Activated naive CD8-positive, alpha-beta T cell (primary cell): ENCODE measurements around the gene STXBP5L.
"Not testable (repeated sequence)": the region's sequence is repeated elsewhere in the genome, so short reads cannot be mapped to it uniquely, and the experiment has no call there.

ENCODE experiments used
- H3K27ac Mint-ChIP-seq: one replicate; pipeline ENCODE4 v1.8.0; 2021; ENCODE audit warnings: mixed read lengths
- H3K27me3 Mint-ChIP-seq: one replicate; pipeline ENCODE4 v1.8.0; 2021; ENCODE audit warnings: mixed read lengths
- H3K36me3 Mint-ChIP-seq: one replicate; pipeline ENCODE4 v1.8.0; 2021; ENCODE audit warnings: mixed read lengths
- H3K4me1 Mint-ChIP-seq: one replicate; pipeline ENCODE4 v1.8.0; 2021; ENCODE audit warnings: low read depth, mixed read lengths
- H3K4me3 Mint-ChIP-seq: one replicate; pipeline ENCODE4 v1.8.0; 2021; ENCODE audit warnings: mild to moderate bottlenecking, mixed read lengths
- H3K9me3 Mint-ChIP-seq: one replicate; pipeline ENCODE4 v1.8.0; 2021; ENCODE audit warnings: low read depth, mixed read lengths

STXBP5L gene

DNA sequence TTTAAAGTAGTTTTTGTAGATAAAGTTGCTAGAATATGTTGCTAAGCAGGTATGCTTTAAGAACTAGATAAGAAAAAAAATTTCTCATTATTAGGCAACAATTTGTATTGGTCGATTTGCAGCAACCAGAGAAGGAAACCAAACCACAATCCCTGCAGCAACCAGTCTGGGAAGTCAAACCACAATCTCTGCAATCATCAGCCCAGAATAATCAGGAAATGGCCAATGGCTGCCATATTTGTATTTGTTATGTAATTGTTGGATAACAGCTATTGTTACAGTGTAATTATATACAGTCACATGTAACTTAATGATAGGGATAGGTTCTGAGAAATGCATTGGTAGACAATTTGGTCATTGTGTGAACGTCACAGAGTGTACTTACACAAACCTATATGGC lies 23.6 kb downstream of the STXBP5L start:
- Mint-ChIP-seq H3K27me3 (no peaks in the 10 kb centered on the region), H3K4me1 (no peaks in the 10 kb centered on the region), H3K27ac (no peak overlapping the region), H3K4me3 (no peak overlapping the region), H3K9me3 (peaks cover 17% of the 10 kb centered on the region), H3K36me3 (no peaks in the 10 kb centered on the region)

DNA sequence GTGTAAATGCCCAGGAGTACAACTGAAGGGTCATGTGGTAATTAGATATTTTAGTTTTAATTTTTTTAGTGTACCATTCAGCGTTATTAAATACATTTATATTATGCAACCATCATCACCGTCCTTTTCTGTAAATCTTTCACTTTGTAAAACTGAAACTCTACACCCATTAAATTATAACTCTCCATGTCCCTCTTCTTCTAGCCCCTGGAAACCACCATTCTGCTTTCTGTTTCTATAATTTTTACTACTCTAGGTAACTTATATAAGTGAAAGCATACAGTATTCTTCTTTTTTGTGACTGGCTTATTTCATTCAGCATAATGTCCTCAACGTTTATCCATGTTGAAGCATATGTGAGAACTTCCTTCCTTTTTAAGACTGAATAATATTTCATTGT lies 48.1 kb downstream of the STXBP5L start:
- Mint-ChIP-seq H3K9me3 (no peaks in the 10 kb centered on the region), H3K4me1 (no peaks in the 10 kb centered on the region), H3K36me3 (no peaks in the 10 kb centered on the region), H3K27me3 (no peaks in the 10 kb centered on the region), H3K4me3 (no peak overlapping the region), H3K27ac (no peak overlapping the region)

DNA sequence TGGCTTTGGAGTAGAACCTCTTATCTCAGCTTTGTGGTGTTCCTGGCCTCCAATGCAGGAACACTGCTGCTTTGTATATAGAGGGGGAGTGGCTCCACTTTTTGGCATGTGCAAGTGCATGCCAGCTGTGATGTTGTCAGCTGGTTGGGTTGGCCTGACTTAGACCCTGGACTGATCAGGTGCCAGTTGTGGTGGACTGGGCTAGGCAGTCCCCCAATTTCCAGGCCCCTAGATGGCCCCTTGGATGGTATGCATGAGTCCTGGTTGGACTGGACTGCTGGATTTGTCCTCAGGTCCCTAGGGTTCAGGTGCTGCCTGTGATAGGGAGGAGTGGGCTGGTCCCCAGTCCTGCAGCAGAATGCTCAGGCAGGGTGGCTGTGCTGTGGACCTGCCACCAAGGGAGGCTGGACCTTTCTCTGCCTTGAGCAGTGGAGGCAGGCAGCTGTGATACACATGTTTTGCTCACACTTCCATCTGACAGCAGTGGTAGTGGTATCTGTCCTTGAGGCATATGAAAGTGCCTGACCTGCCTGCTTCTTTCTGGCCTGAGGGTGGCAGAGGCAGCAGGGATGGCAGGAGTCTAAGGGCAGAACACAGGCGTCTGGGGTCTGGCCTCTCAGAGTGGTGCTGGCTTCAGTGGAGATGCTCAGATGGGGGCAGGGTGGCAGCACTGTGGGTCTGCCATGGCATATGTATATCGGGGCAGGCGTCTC lies 74.8 kb downstream of the STXBP5L start:
- Mint-ChIP-seq H3K36me3 (no peaks in the 10 kb centered on the region), H3K27me3 (no peaks in the 10 kb centered on the region), H3K4me3 (no peak overlapping the region), H3K4me1 (no peaks in the 10 kb centered on the region), H3K27ac (no peak overlapping the region), H3K9me3 (peaks cover 5% of the 10 kb centered on the region)

DNA sequence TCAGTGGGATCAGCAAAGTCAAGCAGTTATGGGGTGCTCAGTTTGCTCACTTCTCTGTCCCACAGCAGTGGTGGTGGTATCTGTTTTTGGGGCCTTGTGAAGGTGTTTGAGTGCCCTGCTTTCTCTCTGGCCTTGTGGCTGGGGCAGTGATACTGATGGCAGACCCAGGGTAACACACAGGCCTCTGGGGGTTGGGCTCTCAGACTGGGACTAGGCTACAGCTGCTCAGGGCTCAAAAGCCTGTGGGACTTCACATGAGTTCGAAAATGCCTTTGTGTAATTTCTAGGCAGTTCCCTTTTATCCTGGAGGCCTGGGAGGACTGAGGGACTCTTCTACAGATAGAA lies 75.3 kb downstream of the STXBP5L start:
- H3K4me3 Mint-ChIP-seq: no peak overlapping the region
- no peak overlapping the region for H3K27ac Mint-ChIP-seq
- no peaks in the 10 kb centered on the region for H3K4me1 Mint-ChIP-seq
- no peaks in the 10 kb centered on the region for H3K36me3 Mint-ChIP-seq
- peaks cover 5% of the 10 kb centered on the region for H3K9me3 Mint-ChIP-seq
- H3K27me3 Mint-ChIP-seq: no peaks in the 10 kb centered on the region

DNA sequence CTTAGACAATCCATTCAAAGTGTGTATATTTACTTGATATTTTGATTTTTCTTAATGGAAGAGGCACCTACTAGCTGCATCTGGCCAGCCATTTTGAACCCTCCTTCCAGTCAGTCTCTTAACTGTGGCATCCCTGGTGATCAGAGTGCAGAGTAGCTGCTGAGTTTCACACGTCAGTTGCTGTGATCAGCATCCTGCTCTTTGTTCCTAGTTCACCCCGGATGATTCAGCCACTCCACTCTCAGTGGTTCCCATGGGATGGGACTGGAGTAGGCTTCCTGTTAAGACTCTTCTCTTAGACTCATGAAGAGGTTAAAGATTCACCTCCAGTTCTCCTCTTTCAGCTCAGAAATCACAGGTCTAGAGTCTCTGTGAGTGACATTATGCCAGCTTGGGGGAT lies 75.8 kb downstream of the STXBP5L start:
- Mint-ChIP-seq H3K4me3 (no peak overlapping the region), H3K36me3 (no peaks in the 10 kb centered on the region), H3K4me1 (no peaks in the 10 kb centered on the region), H3K9me3 (peaks cover 5% of the 10 kb centered on the region), H3K27me3 (no peaks in the 10 kb centered on the region), H3K27ac (no peak overlapping the region)

DNA sequence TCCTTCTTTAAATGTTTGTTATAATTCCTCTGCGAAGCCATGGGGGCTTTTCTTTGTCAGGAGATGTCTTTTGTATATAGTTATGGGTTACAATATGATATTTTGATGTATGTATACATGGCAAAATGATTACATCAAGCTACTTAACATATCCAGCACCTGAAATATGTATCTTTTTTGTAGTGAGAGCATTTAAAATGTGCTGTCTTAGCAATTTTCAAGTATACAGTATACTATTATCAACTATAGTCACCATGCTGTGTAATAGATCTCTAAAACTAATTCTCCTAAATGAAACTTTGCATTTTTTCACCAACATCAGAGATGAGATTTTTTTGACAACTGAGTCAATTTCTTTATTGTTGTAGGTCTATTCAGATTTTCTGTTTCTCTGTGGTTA lies 77.2 kb downstream of the STXBP5L start:
- Mint-ChIP-seq H3K4me3 (no peak overlapping the region), H3K36me3 (no peaks in the 10 kb centered on the region), H3K27me3 (no peaks in the 10 kb centered on the region), H3K4me1 (no peaks in the 10 kb centered on the region), H3K27ac (no peak overlapping the region), H3K9me3 (no peaks in the 10 kb centered on the region)

DNA sequence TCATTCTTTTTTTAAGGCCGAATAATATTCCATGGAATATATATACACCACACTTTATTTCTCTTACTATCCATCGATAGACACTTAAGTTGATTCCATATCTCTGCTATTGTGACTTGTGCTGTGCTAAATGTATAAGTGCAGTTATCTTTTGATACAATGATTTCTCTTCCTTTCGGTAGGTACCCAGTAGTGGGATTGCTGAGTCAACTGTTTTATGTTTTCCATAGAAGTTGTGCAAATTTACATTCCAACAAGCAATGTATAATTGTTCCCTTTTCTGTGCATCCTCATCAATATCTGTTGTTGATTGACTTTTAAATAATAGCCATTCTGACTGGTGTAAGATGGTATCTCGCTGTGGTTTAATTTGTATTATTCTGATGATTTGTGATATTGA lies 81.0 kb downstream of the STXBP5L start:
- H3K9me3 Mint-ChIP-seq: peaks cover 3% of the 10 kb centered on the region
- no peak overlapping the region for H3K4me3 Mint-ChIP-seq
- H3K36me3 Mint-ChIP-seq: no peaks in the 10 kb centered on the region
- no peaks in the 10 kb centered on the region for H3K27me3 Mint-ChIP-seq
- H3K4me1 Mint-ChIP-seq: no peaks in the 10 kb centered on the region
- H3K27ac Mint-ChIP-seq: no peak overlapping the region

DNA sequence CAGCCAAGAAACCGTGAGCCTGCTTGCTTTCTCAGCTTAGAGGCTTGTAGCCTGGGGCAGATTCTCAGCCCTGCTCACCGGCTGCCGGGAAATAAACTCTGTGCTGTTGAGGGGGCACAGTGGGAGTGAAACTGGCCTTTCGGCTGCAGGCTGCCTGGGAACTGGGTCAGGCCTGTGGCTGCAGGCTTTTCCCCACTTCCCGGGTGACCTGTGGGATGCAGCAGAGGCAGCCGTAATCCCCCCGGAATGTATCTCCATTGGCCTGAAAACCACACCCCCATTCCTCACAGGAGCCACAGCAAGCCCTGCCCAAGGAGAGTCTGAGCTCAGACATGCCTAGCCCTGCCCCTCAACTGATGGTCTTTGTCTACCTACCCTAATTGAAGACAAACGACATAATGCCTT lies 110.9 kb downstream of the STXBP5L start:
- Mint-ChIP-seq H3K27me3 (no peaks in the 10 kb centered on the region), H3K4me1 (no peaks in the 10 kb centered on the region), H3K4me3 (no peak overlapping the region), H3K27ac (no peak overlapping the region), H3K36me3 (no peaks in the 10 kb centered on the region), H3K9me3 (peaks cover 11% of the 10 kb centered on the region)

DNA sequence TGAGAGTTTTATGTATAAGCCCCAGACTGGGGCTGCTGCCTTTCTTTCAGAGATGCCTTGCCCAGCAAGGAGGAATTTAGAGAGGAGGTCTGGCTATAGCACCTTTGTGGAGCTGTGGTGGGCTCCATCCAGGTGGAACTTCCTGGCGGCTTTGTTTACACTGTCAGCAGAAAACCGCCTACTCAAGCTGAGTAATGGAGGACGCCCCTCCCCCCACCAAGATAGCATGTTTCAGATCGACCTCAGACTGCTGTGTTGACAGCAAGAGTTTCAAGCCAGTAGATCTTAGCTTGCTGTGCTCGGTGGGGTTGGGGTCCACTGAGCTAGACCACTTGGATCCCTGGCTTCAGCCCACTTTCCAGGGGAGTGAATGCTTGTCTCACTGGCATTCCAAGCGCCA lies 155.6 kb downstream of the STXBP5L start:
- H3K4me3 Mint-ChIP-seq: no peak overlapping the region
- no peaks in the 10 kb centered on the region for H3K4me1 Mint-ChIP-seq
- peaks cover 5% of the 10 kb centered on the region for H3K9me3 Mint-ChIP-seq
- H3K27ac Mint-ChIP-seq: no peak overlapping the region
- H3K36me3 Mint-ChIP-seq: no peaks in the 10 kb centered on the region
- H3K27me3 Mint-ChIP-seq: no peaks in the 10 kb centered on the region

DNA sequence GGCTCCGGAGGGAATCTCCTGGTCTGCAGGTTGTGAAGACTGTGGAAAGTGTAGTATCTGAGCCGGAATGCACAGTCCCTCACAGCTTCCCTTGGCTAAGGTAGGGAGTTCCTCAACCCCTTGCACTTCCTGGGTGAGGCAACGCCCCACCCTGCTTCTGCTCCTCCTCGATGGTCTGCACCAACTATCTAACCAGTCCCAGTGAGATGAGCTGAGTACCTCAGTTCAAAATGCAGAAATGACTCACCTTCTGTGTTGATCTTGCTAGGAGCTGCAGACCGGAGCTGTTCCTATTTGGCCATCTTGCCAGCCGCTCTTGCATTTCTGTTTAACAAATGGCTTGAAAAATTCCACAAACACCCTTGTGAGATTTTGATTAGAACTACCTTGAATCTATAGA lies 156.1 kb downstream of the STXBP5L start:
- H3K36me3 Mint-ChIP-seq: no peaks in the 10 kb centered on the region
- no peaks in the 10 kb centered on the region for H3K4me1 Mint-ChIP-seq
- no peak overlapping the region for H3K27ac Mint-ChIP-seq
- H3K27me3 Mint-ChIP-seq: no peaks in the 10 kb centered on the region
- H3K4me3 Mint-ChIP-seq: no peak overlapping the region
- peaks cover 5% of the 10 kb centered on the region for H3K9me3 Mint-ChIP-seq

DNA sequence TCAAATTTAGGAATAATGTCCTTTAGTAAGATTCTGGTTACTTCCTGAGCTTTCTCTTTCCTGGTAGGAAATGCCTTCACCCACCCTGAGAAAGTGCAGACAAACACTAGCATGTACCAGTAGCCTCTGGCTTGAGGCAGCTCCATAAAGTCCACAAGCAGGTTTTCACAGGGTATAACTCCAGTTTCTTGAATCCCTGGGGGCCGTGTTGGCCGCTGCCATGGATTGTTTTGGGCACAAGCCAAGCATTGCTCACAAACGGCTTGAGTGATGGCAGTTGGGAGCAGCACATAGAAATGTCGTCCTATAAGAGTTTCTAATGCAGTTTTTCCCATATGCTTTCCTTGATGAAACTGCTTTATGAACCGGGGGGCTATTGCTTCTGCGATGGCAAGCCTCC lies 164.1 kb downstream of the STXBP5L start:
- Mint-ChIP-seq H3K27ac (no peak overlapping the region), H3K4me1 (no peaks in the 10 kb centered on the region), H3K4me3 (no peak overlapping the region)

DNA sequence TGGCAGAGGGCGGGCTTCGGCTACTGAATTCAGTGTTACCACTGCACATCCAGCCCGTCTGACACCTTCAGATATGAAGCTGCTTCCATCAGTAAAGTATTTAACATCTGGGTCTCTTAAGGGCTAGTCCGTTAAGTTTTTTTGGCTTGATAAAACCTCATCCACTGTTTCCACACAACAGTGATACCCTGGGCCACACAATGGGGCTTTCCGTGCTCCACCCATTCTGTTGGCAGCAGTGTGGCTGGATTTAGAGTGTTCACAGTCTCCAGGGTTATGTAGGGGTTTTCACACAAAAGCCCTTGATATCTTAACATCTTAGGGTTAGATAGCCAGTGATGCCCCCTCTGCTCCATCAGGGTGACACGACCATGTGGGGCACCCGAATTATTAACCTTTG lies 165.0 kb downstream of the STXBP5L start:
- Mint-ChIP-seq H3K4me3 (no peak overlapping the region), H3K27ac (no peak overlapping the region), H3K27me3 (no peaks in the 10 kb centered on the region), H3K4me1 (no peaks in the 10 kb centered on the region), H3K9me3 (no peaks in the 10 kb centered on the region), H3K36me3 (no peaks in the 10 kb centered on the region)

More for the DNA sequence above, 164.1 kb downstream of the STXBP5L start:
- H3K9me3 Mint-ChIP-seq: no peaks in the 10 kb centered on the region
- no peaks in the 10 kb centered on the region for H3K36me3 Mint-ChIP-seq
- H3K27me3 Mint-ChIP-seq: no peaks in the 10 kb centered on the region

DNA sequence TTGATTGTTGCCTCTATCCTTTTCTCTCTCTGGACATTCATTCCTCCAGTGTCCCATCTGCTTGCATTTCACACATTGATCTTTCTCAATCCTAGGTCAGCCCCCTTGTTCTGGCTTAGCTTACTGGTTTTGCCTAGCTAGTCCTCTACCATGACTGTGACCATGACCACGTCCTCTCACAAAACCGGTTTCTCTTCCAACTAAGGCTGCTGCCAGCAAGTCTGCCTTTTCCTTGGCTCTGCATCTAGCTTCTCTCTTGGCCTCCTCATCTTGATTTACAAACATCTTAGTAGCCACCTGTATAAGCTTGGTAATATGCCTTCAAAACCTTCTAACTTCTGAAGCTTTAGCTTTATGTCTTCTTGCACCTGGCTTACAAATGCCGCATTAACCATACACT lies 167.2 kb downstream of the STXBP5L start:
- H3K4me3 Mint-ChIP-seq: no peak overlapping the region
- no peaks in the 10 kb centered on the region for H3K4me1 Mint-ChIP-seq
- H3K27ac Mint-ChIP-seq: no peak overlapping the region
- H3K9me3 Mint-ChIP-seq: no peaks in the 10 kb centered on the region
- no peaks in the 10 kb centered on the region for H3K27me3 Mint-ChIP-seq
- H3K36me3 Mint-ChIP-seq: no peaks in the 10 kb centered on the region

DNA sequence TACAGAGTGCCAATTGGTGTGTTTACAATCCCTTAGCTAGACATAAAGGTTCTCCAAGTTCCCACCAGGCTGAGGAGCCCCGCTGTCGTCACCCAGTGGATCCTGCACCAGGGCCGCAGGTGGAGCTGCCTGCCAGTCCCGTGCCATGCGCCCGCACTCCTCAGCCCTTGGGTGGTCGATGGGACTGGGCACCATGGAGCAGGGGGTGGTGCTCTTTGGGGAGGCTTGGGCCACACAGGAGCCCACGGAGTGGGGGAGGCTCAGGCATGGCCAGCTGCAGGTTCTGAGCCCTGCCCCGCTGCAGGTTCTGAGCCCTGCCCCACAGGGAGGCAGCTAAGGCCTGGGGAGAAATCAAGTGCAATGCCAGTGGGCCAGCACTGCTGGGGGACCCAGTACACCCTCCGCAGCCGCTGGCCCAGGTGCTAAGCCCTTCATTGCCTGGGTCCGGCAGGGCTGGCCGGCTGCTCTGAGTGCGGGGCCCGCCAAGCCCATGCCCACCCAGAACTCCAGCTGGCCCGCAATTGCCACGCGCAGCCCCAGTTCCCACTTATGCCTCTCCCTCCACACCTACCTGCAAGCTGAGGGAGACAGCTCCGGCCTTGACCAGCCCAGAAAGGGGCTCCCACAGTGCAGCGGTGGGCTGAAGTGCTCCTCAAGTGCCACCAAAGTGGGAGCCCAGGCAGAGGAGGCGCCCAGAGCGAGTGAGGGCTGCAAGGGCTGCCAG lies 170.5 kb downstream of the STXBP5L start:
- not testable (repeated sequence) for H3K27me3 Mint-ChIP-seq, H3K9me3 Mint-ChIP-seq, H3K4me3 Mint-ChIP-seq, H3K36me3 Mint-ChIP-seq, H3K4me1 Mint-ChIP-seq, H3K27ac Mint-ChIP-seq

DNA sequence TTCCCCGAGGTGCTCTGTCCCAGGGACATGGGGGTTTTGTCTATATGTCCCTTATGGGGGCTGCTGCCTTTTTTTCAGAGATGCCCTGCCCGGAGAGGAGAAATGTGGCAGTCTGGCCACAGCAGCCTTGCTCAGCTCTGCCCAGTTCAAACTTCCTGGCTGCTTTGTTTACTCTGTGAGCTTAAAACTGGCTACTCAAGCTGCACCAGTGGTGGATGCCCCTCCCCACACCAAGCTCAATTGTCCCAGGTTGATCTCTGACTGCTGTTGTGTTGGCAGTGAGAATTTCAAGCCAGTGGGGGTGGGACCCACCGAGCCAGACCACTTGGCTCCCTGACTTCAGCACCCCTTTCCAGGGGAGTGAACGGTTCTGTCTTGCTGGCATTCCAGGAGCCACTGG lies 188.9 kb downstream of the STXBP5L start:
- H3K4me1 Mint-ChIP-seq: no peaks in the 10 kb centered on the region
- no peak overlapping the region for H3K4me3 Mint-ChIP-seq
- H3K9me3 Mint-ChIP-seq: peaks cover 13% of the 10 kb centered on the region
- H3K27ac Mint-ChIP-seq: no peak overlapping the region
- H3K27me3 Mint-ChIP-seq: peaks cover 2% of the 10 kb centered on the region
- H3K36me3 Mint-ChIP-seq: no peaks in the 10 kb centered on the region

DNA sequence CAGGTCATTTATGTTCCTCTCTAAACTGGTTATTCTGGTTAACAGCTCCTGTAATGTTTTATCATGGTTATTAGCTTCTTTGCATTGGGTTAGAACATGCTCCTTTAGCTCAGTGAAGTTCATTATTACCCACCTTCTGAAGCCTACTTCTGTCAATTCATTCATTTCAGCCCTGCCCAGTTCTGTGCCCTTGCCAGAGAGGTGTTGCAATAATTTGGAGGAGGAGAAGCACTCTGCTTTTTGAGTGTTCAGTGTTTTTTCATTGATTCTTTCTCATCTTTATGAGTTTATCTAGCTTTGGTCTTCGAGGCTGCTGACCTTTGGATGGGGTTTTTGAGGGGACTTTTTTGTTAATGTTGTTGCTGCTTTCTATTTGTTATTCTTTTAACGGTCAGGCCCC lies 203.1 kb downstream of the STXBP5L start:
- H3K27ac Mint-ChIP-seq, H3K4me3 Mint-ChIP-seq, H3K9me3 Mint-ChIP-seq, H3K4me1 Mint-ChIP-seq, H3K27me3 Mint-ChIP-seq, H3K36me3 Mint-ChIP-seq: not testable (repeated sequence)
